Thyroid gland (tissue), 4 donors: ENCODE measurements around the gene VPS51.

ENCODE experiments used
- CTCF ChIP-seq, 6 experiments: fragments of 200-600 bp in 3 of 6; fragments of 450-650 bp in 3 of 6; sonication (generic) in 3 of 6; IDR thresholded peaks; one replicate each; pipeline ENCODE4 v1.5.1; 2016 to 2019; ENCODE audit warnings: antibody characterized with exemption in 6 of 6, mild to moderate bottlenecking in 2 of 6, inconsistent platforms in 1 of 6, moderate library complexity in 1 of 6
- POLR2A ChIP-seq, 2 donors: fragments of 450-650 bp; IDR thresholded peaks; one replicate each; pipeline ENCODE4 v1.6.1; 2017; ENCODE audit warnings: antibody characterized with exemption in 2 of 2, mild to moderate bottlenecking in 2 of 2, moderate library complexity in 1 of 2

GRCh38 chr11:65058419-65059054 is 37.5 kb upstream of the VPS51 start, which contains the start of gene NAALADL1:
- TF ChIP-seq CTCF (IDR thresholded peaks at IDR 0.05) (no peak), POLR2A (IDR thresholded peaks at IDR 0.05) (no peak)
